Measurements from ENCODE around the gene ANKFN1.

The ANKFN1 gene

DNA sequence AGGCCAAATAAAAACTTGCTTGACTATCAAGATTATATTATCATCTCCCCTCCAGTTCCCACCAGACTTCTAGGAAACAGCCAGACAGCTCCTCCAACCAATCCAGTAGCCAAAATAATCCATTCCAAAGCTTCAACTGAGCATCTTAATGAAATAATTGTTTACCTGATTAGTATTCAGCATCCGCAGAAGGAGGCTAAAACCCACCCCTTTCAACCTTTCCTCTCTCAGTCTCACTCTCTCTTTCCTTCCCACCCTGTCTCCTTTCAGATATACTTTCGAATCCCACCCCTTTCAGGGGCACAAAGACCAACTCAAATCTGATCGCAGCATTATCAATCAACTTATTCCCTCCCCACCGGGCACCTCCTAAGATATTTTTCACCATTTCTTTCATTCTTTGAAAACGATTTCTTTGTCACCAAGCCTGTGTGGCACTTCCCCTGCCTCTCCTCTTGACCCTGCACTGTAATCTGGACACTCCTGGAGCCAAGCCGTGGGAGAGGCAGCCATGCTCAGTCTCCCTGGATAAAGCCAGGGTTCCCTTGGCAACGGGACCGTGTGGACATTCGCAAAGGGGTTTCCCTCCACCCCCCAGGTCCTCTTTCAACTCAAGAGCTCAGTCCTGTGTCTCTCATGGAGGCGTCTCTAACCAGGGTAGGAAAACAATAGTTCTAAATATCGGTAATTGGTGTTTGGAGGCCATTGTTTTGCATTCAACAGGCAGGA, at the start of gene ANKFN1:
Gene ANKFN1 (plus strand): TSS at position 602 of the 729 bp plus-strand sequence. CDS start 59,193 bp downstream, outside the sequence.
- no peak for DNase-seq

DNA sequence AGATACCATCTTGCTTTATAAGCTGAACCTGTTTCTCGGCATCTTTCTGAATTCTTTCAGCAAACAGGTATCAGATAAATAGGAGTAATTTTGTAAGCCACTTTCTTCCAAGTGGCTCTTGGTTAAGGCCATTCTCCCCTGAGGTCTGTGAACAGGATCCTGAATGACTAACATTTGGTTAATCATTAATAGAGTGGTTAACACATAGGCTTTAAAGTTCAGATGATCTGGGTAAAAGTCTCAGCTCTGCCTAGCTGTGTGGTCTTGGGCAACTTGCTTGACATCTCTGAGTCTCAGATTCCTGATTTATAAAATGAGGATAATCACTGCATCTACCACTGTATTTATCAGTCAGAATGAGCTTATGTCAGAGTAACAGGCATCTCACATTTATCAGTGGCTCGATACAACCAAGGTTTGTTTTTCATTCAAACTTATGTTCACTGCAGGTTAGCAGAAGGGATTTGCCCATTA, 44.4 kb upstream of the ANKFN1 start:
- no peak for DNase-seq

- no peak for DNase-seq
Measured at GRCh38 chr17:56109836-56110235, 43.4 kb upstream of the ANKFN1 start.

DNA sequence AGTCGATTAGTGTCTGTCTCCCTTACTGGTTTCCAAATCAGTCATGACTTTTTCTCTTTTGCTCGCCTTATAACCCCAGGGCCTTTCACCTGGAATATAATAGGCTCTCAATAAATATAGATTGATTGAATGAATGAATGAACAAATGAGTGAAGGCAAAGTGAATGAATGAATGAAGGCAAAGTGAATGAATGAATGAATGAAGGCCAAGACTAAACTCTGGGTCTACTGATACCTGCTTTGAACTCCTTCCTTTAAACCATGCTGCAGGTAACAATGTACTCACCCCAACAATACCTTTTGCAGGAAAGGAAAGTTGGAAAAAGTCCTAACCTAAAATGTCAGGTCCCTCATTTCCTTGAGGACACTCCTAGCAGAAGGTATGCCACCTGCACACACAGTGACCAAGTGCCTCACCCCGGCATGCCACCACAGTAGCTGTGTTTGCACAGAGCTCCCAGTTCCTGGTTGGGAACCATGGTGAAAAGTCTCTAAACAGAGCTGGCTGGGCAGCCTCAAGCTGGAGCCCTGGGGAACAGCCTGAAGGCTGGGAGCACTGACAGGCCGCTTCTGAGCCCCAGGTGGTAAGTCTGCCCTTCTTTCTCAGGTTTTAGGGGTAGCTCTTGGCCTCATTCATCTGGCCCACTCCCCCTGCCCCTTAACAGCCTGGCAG, 42.7 kb upstream of the ANKFN1 start:
- no peak for DNase-seq

- no peak for DNase-seq
Measured at GRCh38 chr17:56111706-56112485, 41.4 kb upstream of the ANKFN1 start.

DNA sequence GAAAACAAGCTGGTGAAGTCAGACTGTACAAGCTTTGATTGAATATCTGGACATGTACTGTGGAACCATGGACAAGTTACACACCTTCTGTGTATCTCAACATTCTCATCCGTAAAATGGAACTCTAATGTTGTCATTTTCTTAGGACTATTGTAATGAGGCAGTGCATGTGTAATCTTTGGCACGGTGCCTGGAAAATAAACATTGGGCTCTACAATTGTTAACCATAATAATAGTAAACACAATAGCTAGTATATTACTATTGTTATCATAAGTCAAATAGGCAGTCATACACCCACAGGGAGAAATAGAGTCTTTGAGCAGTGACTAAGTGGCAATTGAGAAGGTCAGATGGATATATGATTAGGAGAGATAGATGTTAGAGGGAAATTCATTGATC, 39.8 kb upstream of the ANKFN1 start:
- no peak for DNase-seq

- DNase-seq = no peak
Measured at GRCh38 chr17:56114469-56114868, 38.8 kb upstream of the ANKFN1 start.

GRCh38 chr17:56119191-56119590, 34.1 kb upstream of the ANKFN1 start:
- no peak for DNase-seq

DNA sequence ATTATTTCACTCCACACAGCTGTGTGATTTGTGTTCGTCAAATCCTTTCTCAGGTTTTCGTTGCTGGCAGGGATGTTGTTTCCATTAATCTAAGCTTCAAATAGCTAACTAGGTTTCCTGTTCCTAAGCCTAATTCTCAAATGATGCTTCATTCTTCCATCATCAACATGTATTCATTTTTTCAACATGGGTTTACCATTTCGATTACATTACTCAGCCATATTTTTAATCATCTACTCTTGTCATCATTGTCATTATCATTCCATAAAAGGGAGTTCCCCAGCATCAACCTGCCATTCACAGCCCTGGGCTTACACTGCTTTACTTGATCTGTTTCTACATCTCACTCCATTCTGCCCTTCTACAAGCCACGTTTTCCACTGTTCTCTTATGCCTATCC, 33.3 kb upstream of the ANKFN1 start:
- DNase-seq = no peak

GRCh38 chr17:56121191-56122051, 31.9 kb upstream of the ANKFN1 start:
- DNase-seq = no peak

DNA sequence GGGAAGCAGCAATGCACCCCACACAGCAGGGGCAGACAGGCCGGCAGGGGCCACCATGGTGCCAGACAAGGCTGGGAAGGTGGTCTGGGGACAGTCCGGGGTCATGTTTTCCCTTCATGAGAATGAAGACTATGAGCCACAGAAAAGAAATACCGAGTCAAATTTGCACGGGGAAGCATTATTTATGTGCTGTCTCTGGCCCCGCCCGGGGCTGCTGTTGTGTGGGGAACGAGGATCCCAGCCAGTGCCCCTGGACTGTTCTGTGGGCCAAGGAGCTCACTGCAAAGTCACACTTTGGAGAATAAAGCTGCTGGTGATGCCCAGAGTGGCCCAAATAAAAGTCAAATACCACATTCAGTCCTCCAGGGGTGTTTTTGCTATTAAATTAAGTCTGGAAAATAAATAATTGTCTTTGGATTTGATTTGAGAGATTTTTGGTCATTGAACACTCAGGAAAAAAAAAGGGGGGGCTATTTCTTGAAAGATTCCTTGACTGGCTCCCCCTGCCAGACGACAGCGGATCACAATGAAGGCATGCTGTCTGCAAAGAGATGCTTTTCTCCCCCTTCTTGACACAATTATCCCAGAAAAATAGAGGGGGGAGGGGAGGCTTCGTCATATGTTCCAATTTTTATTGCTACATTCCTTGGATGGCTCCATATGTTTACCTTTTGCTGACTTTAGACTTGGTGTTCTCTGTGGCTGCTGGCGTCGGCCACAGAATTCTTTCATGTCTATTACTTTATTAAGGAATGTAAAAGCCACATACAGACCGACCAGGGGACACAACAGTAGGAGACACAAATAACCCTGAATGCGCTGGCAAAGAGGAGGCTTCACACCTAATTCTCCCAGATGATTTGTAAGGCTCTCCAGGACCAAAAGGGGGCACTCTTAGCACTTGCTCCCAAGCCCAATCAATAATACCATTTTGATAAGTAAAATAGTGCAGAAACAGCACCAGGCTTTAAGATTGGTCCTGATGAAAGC, 27.1 kb upstream of the ANKFN1 start:
- no peak for DNase-seq

DNA sequence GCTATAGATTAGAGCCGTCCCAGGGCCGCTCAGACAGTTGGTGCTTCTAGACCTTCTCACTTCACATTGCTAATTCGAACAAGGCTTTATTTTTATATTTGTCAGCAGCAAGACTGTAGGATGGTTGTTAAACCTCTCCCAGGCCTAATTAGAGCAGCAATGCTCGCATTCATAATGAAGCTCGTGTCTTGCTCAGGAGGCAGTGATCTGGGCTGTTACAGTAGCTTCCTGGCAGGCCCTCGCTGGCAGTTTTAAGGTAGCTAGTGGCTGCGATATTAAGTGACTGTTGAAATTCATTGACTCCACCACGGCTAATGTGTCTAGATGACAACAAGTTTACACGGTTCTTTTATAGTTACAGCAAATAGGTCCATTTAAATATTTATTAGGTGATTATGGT, 23.2 kb upstream of the ANKFN1 start:
- no peak for DNase-seq

- DNase-seq = no peak
Measured at GRCh38 chr17:56130631-56131030, 22.6 kb upstream of the ANKFN1 start.

DNA sequence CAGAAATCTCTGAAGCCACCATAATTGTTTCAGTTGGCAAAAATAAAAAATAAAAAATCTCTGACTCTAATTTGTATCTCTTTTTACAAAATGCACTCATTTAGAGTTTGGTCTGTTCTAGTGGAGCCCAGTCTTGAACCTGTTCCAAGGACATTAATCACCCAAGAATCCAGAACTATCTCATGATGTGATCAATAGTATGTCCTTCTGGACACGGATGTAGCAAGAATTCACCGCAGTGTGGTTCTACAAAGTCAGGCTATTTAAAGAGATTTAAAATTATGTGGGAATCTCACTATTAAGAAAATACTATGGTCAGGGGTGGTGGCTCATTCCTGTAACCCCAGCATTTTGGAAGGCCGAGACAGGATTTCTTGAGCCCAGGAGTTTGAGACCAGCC, 21.8 kb upstream of the ANKFN1 start:
- no peak for DNase-seq

DNA sequence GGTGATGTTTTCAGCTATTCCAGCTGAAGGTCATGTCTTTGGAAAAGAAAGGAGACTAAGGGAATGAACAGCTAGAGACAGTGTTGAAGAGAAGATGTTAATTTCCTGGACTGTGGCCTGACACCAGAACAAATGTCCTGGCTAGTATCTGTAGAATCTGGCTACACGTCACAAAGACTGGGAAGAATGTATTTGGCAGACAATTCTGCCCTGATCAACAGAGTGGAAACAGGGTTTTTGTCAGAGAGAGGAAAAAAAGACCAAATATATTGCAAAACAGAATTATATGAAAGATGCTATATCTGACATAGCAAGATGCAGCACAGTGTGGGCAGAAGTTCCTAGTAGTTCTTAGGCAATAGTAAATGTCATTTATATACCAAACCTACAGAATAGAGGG, 17.0 kb upstream of the ANKFN1 start:
- DNase-seq = no peak

DNA sequence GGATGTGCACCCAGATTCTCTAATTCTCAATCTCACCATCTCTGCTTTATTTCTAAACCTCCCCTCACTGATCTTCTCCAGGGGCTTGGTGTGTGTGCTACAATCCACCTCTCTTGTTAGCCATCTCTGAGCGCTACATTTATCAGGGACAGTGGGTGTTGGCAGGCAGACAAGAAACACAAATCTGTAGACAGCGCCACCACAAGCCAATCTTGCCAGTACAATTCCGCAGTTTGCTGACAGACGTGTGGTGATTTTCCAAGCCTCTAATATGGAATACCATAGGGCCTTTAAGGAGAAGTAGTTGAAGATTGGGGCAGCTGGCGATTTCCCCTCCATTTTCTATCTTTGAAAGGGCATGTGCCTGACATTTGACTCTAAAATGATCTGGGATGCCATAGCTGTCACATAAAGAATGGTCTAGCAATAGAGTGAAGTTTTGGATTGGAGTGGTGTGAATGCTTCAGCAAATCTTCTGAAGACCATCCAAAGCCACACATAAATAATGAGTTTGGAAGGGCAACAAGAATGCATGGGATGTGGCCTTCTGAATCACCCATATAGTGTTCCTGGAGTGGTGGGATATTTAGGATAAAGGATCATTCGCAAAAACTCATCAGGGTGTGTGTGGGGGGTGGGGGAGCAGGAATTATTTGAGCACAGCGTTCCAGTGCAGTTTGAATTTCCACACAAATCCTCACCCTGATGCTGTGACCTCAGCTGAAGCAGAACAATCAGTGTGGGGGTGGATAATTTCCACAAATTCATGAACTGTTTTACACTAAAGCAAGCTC, 12.0 kb upstream of the ANKFN1 start:
- DNase-seq = no peak

GRCh38 chr17:56142325-56142724, 10.9 kb upstream of the ANKFN1 start:
- no peak for DNase-seq

- no peak for DNase-seq
Measured at GRCh38 chr17:56142781-56143180, 10.5 kb upstream of the ANKFN1 start.

DNA sequence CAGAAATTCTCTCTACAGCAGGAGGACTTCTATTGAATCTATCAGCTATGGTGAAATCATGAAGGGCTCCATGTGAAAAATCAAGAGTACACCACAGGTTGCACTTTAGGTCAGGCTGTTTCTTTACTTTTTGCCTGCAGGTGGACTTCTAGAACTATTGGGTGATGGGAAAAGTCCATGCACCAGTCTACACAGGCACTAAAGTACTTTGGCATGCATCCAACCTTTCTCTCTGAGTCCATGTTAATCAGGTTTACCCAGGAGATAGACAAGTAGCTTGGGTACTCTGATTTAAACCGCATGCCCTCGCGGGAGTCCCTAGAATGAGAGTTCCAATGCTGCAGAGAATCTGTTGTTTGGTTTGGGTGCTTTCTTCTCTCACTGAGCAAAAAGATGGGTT, 9.1 kb upstream of the ANKFN1 start:
- DNase-seq = no peak

- no peak for DNase-seq
Measured at GRCh38 chr17:56146534-56146933, 6.7 kb upstream of the ANKFN1 start.

DNA sequence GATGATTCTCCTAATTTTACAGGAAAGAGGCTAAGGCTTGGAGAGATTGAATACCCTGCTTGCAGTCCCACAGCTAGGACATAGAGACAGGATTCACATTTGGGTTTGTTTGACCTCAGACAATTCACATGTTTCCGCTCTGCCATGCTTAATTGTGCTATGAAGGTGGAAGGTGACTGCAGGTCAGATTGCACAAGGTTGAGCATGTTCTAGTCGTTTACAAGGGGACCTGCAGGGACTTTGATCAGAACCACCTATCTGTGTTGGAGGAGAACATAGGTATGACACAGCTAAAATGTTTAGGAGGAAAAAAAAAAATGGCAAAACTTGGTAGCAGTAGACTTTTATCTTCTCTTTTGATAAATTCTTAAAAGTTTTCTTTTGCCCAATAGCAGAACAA, 4.9 kb upstream of the ANKFN1 start:
- DNase-seq = no peak

Measured in activated CD8-positive, alpha-beta memory T cell treated with anti-CD3 and anti-CD28 coated beads for 24 hours (primary cell).